DOHH2 (cell line): ENCODE measurements around the gene PHPT1.
"Not testable (repeated sequence)": the region's sequence is repeated elsewhere in the genome, so short reads cannot be mapped to it uniquely, and the experiment has no call there.

Experiments used
- H3F3A ChIP-seq: fragments of 200-600 bp; sonication (generic), shearing (Covaris generic); 2 replicates; pipeline ENCODE4 v1.6.0; 2016; ENCODE audit warnings: antibody characterized with exemption, mild to moderate bottlenecking; ENCODE audit not compliant: control insufficient read depth, insufficient read depth
- H3K27ac ChIP-seq: fragments of 200-600 bp; sonication (generic); 2 replicates; pipeline ENCODE4 v1.5.1; 2014; ENCODE audit warnings: low read depth, mild to moderate bottlenecking, low read length, moderate library complexity
- H3K27me3 ChIP-seq: fragments of 200-600 bp; sonication (generic); 2 replicates; pipeline ENCODE4 v1.6.1; 2014; ENCODE audit warnings: mild to moderate bottlenecking, low read length, mixed read lengths; ENCODE audit not compliant: control insufficient read depth
- H3K36me3 ChIP-seq: fragments of 200-600 bp; sonication (generic); 2 replicates; pipeline ENCODE4 v1.6.1; 2014; ENCODE audit warnings: mild to moderate bottlenecking, low read length, moderate library complexity, mixed read lengths; ENCODE audit not compliant: control insufficient read depth
- H3K4me1 ChIP-seq: fragments of 200-600 bp; sonication (generic); 2 replicates; pipeline ENCODE4 v1.6.1; 2014; ENCODE audit warnings: mild to moderate bottlenecking, low read length, mixed read lengths; ENCODE audit not compliant: control insufficient read depth
- H3K4me2 ChIP-seq: fragments of 200-600 bp; sonication (generic); 2 replicates; pipeline ENCODE4 v1.6.0; 2014; ENCODE audit warnings: mild to moderate bottlenecking, low read length, moderate library complexity
- H3K4me3 ChIP-seq: fragments of 200-600 bp; sonication (generic); 2 replicates; pipeline ENCODE4 v1.5.1; 2014; ENCODE audit warnings: mild to moderate bottlenecking, low read length, mixed read lengths
- H3K79me2 ChIP-seq: fragments of 200-600 bp; sonication (generic); 2 replicates; pipeline ENCODE4 v1.6.1; 2014; ENCODE audit warnings: mild to moderate bottlenecking, low read length, mixed read lengths; ENCODE audit not compliant: control insufficient read depth
- H3K9me2 ChIP-seq: fragments of 200-600 bp; sonication (generic); replicated peaks from 2 replicates; pipeline ENCODE4 v1.6.1; 2014; ENCODE audit warnings: mild to moderate bottlenecking, low read length, mixed read lengths; ENCODE audit not compliant: control insufficient read depth
- H3K9me3 ChIP-seq: fragments of 200-600 bp; sonication (generic); 2 replicates; pipeline ENCODE4 v1.6.1; 2014; ENCODE audit warnings: antibody characterized with exemption, low read length, mixed read lengths; ENCODE audit not compliant: control insufficient read depth, insufficient read depth
- H4K20me1 ChIP-seq: fragments of 200-600 bp; sonication (generic); 2 replicates; pipeline ENCODE4 v1.6.0; 2014; ENCODE audit warnings: low read depth, mild to moderate bottlenecking, antibody characterized with exemption, low read length, moderate library complexity; ENCODE audit not compliant: control insufficient read depth, insufficient read depth
- EZH2phosphoT487 ChIP-seq: fragments of 200-600 bp; sonication (generic); IDR thresholded peaks from 2 replicates; pipeline ENCODE4 v1.6.1; 2017; ENCODE audit warnings: borderline replicate concordance, mild to moderate bottlenecking, antibody characterized with exemption, low read length, moderate library complexity, mixed read lengths
- TF ChIP-seq, protein P1 (sequence below): fragments of 200-600 bp; sonication (generic); IDR thresholded peaks from one replicate; pipeline ENCODE4 v1.5.1; 2014; ENCODE audit warnings: antibody characterized with exemption, mild to moderate bottlenecking, low read depth, low read length; ENCODE audit not compliant: poor library complexity, severe bottlenecking

Gene PHPT1

DNA sequence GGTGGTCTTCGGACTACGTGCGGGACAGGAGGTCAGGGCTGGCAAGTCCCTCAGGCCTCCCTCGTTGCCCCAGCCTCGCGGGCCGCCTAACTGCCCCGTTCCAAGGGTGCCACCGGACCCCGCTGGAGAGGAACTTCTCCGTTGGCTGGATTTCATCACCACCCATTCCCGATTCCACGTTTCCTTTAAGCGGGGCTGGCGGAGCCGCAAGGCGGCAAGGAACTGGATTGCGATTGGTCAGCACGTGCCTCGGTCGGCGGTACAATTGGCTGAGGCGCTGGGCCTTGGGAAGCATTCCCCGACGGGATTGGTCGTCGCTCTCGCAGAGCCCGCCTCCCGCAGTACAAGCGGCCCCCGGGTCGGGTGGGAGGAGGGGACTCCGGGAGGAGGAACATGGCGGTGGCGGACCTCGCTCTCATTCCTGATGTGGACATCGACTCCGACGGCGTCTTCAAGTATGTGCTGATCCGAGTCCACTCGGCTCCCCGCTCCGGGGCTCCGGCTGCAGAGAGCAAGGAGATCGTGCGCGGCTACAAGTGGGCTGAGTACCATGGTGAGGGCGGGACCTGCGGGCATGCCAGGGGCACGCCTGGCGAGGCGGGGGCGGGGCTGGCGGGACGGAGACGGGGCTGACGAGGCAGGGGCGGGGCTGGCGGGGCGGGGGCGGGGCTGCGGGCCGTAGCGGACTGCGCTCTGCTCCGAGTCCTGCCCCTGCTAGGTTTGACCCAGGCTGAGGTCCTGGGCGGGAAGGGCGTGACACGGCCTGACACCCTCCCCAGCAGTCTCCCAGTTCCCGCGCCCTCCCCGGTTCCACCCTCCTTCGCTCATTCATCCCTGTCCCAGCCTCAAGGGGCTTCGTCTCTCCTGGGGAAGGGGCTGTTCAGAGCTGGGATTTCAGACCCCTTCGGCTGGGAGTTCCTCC lies at the start of gene PHPT1:
PHPT1 (plus strand) TSS at position 372 of the 922 bp plus-strand sequence; CDS start at position 394, 22 bp downstream.
- H3K27ac ChIP-seq = peak within 1 kb of the TSS; percentile 57
- peaks cover 21% of the 10 kb centered on the region; the same call in 1 of the 2 replicates for H3K36me3 ChIP-seq
- no peaks in the 10 kb centered on the region for H3K9me2 ChIP-seq
- H3K27me3 ChIP-seq = no peaks in the 10 kb centered on the region
- no peaks in the 10 kb centered on the region; the same call in 1 of the 2 replicates for H3F3A ChIP-seq
- H3K4me1 ChIP-seq = peaks cover 21% of the 10 kb centered on the region
- no peaks in the 10 kb centered on the region for H3K9me3 ChIP-seq
- peaks cover 6% of the 10 kb centered on the region; the same call in 1 of the 2 replicates for H4K20me1 ChIP-seq
- peaks cover 13% of the 10 kb centered on the region for H3K79me2 ChIP-seq
- H3K4me3 ChIP-seq = peak within 1 kb of the TSS; percentile 79
- no peak for TF ChIP-seq EZH2phosphoT487
- TF ChIP-seq, protein P1, sequence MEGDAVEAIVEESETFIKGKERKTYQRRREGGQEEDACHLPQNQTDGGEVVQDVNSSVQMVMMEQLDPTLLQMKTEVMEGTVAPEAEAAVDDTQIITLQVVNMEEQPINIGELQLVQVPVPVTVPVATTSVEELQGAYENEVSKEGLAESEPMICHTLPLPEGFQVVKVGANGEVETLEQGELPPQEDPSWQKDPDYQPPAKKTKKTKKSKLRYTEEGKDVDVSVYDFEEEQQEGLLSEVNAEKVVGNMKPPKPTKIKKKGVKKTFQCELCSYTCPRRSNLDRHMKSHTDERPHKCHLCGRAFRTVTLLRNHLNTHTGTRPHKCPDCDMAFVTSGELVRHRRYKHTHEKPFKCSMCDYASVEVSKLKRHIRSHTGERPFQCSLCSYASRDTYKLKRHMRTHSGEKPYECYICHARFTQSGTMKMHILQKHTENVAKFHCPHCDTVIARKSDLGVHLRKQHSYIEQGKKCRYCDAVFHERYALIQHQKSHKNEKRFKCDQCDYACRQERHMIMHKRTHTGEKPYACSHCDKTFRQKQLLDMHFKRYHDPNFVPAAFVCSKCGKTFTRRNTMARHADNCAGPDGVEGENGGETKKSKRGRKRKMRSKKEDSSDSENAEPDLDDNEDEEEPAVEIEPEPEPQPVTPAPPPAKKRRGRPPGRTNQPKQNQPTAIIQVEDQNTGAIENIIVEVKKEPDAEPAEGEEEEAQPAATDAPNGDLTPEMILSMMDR = no peak
- H3K4me2 ChIP-seq = peak within 1 kb of the TSS; percentile 75

- Histone ChIP-seq H3K4me2 (peak overlapping the region; percentile 98), H3K4me1 (peaks cover 43% of the 10 kb centered on the region)
Measured at GRCh38 chr9:136799854-136800657, 49.2 kb upstream of the PHPT1 start.

GRCh38 chr9:136802321-136802720 lies 46.9 kb upstream of the PHPT1 start:
- Histone ChIP-seq H3K4me1 (peaks cover 37% of the 10 kb centered on the region), H3K9me3 (no peaks in the 10 kb centered on the region), H3K27me3 (peaks cover 27% of the 10 kb centered on the region), H3K9me2 (no peaks in the 10 kb centered on the region), H3F3A (0 out of 2 replicates have a peak, but pooled peaks cover 7% of the 10 kb centered on the region), H3K4me3 (no peak overlapping the region), H3K79me2 (peaks cover 10% of the 10 kb centered on the region), H4K20me1 (no peaks in the 10 kb centered on the region; the same call in 1 of the 2 replicates), H3K36me3 (peaks cover 20% of the 10 kb centered on the region), H3K4me2 (no peak overlapping the region), H3K27ac (no peak overlapping the region)
- no peak for TF ChIP-seq EZH2phosphoT487
- TF ChIP-seq, protein P1 = no peak

More at GRCh38 chr9:136799854-136800657, 49.2 kb upstream of the PHPT1 start:
- peak overlapping the region; percentile 70 for H3K4me3 ChIP-seq
- no peak overlapping the region for H3K27ac ChIP-seq
- H3K9me3 ChIP-seq = no peaks in the 10 kb centered on the region
- H3F3A ChIP-seq = 0 out of 2 replicates have a peak, but pooled peaks cover 7% of the 10 kb centered on the region
- peaks cover 4% of the 10 kb centered on the region; the same call in 1 of the 2 replicates for H3K36me3 ChIP-seq
- no peaks in the 10 kb centered on the region for H3K9me2 ChIP-seq
- peaks cover 30% of the 10 kb centered on the region for H3K27me3 ChIP-seq
- TF ChIP-seq, protein P1 = no peak
- no peak for TF ChIP-seq EZH2phosphoT487
- H4K20me1 ChIP-seq = no peaks in the 10 kb centered on the region; the same call in 1 of the 2 replicates
- no peaks in the 10 kb centered on the region for H3K79me2 ChIP-seq

DNA sequence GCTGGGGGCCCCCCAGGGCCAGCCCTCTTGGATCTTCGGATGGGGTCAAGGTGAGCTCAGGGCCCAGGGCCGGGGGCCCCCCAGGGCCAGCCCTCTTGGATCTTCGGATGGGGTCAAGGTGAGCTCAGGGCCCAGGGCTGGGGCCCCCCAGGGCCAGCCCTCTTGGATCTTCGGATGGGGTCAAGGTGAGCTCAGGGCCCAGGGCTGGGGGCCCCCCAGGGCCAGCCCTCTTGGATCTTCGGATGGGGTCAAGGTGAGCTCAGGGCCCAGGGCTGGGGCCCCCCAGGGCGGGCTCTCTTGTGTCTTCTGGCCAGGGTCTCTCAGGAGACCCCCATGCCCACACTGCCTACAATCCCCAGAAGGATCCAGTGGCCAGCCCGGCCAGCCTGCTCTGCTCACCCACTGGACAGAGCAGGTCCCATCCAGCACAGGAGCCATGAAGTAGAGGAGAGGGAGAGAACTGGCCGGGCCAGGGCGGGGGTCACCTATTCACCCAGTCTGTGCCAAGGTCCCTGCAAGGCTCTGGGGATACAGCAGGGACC lies 46.1 kb upstream of the PHPT1 start:
- H3K4me1 ChIP-seq = peaks cover 37% of the 10 kb centered on the region

More for the DNA sequence above, 46.1 kb upstream of the PHPT1 start:
- Histone ChIP-seq H3K27me3 (peaks cover 27% of the 10 kb centered on the region), H3K79me2 (peaks cover 15% of the 10 kb centered on the region), H3K36me3 (peaks cover 20% of the 10 kb centered on the region)
- H3K9me2 ChIP-seq, H4K20me1 ChIP-seq, H3K9me3 ChIP-seq, H3F3A ChIP-seq, H3K4me3 ChIP-seq, H3K4me2 ChIP-seq, H3K27ac ChIP-seq: not testable (repeated sequence)
